ENCODE measurements around the gene LIN28A.
A peak's percentile ranks its signal among the peaks of the same experiment; 100 is the strongest.

LIN28A gene

DNA sequence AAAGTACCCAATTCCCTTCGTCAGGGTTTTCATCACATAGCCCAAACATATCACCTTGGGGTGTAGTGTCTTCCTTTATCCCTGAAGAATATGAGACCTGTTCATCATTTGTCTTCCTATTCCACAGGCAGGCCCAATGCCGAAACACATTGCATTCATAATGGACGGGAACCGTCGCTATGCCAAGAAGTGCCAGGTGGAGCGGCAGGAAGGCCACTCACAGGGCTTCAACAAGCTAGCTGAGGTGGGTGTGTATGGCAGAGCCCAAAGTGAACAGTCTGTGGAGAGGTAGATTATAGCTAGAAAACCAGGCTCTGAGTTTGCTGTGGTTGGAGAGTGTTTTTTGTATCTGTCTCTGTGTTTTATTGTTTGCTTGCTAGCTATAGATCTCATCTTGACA, 27.4 kb downstream of the LIN28A start:
- DNase-seq, result no peak

DNA sequence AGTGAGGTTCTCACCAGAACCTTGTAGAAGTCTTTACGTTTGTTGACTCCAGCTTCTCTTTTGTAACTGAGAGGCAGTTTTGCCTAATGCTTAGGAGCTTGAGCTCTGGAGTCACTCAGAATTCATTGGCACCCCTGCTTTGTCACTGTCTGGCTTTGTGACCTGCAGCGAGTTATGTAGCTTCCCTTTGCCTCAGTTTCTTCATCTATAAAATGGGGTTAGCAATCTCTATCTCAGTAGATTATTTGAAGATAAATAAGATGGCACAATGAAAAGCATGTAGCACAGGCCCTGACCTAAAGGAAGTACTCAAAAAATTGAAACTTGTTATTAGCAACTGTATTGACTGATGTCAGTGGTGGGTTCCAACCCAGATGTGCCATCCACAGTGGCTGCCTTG, 29.6 kb downstream of the LIN28A start:
- no peak for DNase-seq

DNA sequence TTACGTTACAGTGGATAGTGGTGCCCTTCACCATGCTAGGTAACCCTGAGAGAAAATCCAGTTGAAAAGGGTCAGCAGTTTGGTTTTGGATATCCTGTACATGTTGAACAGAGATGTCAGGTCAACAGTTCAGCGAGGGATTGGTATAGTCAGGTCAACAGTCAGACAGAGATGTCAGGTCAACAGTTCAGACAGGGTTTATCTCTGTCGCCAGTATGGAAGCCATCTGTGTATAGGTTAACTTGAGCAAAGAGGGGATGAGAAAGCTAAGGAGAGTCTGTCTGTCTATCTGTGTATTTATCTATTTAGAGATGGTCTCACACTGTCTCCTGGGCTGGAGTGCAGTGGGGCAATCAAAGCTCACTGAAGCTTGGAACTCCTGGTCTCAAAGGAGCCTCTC, 39.3 kb downstream of the LIN28A start:
- no peak for DNase-seq

DNA sequence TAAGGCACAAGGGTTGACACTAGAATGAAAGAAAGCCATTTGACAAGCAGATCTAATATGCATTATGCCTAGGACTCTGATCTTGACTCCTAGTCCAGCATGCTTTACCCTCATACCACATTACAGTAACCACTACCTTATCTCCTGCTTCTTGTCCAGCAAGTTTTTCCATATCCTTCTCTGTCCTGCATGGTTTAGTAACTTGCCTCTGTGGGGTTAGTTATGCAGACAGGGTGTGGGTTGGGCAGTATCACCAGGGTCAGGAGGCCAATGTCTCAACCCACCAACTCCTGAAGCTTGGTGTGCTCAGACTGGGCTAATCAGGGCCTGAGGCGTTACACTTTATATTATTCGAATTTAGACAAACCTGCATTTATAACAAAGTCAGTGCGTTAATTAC, 40.3 kb downstream of the LIN28A start:
- DNase-seq, result no peak

DNA sequence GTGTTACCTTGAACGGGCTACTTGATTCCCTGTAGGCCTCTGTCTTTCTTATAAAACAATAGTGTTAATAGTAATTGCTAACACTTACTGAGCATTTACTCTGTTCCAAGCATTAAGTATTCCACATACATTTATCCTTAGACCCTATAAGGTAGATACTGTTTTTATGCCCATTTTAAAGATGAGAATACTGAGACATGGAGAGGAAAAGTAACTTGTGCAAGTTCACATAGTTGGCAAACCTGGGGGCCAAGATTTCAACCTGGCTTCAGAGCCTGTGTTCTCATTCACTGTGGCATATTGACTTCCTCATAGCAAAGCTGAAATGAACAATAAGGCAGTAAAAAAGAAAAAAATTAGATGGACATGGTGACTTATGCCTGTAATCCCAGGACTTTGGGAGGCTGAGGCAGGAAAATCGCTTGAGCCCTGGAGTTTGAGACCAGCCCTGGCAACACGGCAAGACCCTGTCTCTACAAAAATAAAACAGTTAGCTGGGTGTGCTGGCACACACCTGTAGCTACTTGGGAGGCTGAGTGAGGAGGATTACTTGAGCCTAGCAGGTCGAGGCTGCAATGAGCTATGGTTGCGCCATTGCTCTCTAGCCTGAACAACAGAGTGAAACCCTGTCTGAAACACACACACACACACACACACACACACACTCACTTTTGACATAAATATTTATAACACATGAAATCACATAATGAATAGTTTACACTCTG, 42.0 kb downstream of the LIN28A start:
- DNase-seq, result no peak

DNA sequence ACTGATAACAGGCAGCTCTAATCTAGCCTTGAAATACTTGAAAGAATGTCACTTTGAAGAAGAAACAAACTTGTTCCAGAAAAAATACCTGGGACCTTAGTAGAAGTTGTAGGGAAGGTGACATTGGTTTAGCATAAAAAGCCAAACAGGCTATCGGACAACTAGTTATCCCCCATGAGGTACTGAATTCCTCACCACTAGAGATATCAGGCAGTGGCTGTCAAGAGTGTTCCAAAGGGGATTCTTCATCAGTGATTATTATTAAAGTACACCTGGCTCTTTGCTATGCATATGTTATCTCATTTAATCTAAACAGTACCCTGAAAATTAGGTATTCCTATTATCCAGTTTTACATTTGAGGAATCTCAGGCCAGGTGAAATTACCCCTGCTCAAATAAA, 48.5 kb downstream of the LIN28A start:
- DNase-seq, result no peak

DNA sequence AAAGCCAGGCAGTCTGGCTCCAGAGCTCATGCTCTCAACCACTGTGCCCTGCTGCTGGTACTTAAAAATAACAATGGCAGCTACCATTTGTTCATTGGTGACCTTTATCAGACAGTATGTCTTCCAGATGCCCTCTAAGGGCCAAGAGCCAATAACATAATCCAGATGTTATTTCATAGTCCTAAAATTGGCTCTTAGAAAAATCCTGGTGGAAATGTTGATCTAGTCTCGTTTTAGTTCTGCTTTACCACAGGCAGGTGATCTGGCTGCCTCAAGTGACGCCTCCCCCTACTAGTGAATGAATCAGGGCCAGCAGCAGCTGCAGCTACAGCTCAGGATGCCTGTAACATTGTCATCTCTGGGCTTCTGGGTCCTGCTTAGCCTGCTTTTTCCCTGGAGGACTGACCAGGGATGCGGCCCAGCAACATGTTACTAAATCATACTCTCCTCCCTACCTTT, 49.0 kb downstream of the LIN28A start:
- DNase-seq, result no peak

DNA sequence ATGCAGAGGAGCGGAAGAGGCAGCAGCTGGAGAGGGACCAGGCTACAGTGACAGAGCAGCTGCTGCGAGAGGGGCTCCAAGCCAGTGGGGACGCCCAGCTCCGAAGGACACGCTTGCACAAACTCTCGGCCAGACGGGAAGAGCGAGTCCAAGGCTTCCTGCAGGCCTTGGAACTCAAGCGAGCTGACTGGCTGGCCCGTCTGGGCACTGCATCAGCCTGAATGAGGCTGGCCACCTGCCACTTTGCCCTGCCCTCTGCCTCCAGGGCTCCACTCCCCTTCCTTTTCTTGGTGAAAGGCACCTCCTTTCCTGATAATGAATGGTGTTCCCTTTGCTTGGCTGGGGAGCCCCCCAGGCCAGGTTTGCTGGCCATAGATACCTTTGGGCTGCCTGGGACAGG, 58.3 kb downstream of the LIN28A start:
- DNase-seq, result no peak

DNA sequence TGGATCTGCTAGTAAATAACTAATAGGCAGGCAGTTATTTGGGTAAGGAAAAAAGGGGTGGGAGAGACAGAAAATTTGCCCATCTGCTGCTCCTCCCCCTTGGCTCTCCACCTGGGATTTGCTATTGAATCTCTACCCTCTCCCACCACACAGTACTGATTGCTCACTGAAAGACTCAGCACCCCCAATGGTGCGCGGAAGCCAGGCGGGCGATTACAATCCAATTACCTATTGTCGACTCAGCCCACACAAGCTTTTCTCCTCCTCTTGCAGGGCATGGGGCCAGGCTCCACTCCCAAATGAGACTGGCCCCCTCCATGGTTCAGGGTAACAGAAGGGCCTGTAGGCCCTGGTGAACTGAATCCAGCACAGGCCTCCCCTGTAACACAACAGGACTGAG, 58.9 kb downstream of the LIN28A start:
- DNase-seq, result no peak

DNA sequence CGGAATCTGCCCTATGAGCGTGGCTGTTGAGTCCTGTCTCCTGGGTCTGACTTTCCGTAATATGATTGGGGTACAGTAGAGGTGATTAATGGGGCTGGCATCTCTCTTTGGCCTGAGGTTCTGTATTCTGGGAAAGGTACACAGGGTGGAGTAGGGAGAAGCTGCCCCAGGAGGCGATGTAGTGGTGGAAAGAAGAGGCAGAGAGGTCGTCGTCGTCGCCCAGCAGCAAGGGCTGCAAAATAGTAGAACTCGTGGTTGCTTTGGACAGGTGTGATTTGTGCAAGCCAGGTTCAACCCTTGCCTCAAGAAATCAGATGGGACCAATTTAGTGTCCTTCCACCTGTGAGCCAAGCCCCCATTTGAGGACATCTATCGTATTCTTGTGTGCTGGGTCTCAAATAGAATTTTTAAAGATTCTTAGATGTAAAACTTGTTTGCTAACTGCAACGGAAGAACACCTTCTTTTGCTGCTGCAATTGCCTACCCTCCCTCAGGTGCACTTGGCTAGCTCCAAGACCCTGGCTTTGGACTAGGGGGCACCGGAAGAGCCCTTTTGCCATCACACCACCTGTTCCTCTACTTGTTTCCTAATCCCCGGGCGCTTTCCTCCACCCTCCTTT, 60.4 kb downstream of the LIN28A start:
- DNase-seq, result no peak

DNA sequence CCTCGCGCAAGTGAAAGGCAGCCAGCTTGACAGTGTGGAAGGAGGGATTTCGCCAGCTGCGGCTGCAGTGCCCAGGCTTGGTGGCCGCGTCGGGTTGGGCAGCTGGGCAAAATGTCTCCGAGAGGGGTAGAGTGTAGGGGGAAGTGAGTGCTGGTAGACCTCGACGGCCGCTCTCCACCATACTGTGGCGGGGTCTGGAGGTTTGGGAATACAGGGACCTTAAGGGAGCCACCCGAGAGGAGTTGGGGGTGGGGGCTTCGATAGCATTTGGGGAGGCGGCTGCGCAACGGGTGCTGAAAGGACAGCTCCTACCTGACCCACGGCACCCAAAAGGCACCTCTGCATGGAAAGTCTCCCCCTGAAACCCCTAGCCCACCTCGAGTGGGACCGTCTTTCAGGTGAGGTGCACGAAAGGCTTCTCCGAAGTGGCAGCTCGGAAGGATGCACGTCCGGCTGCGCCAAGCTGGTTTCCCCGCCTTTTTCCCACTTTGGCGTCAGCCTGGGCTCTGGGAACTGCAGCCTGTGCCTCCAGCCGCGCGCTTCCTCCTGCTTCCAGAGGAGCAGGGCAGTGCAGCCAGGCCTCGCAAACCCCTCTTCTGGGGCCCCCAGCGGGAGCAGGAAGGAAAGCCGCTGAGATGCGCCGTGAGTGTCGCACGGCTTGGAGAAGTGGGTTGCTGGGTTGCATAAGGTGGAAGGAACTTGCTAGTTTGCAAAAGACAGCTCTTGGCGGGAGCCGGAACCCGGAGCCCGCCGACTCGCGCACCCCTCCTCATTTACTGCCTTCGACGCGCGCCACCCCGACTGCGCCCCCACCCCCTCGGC, 61.1 kb downstream of the LIN28A start:
- peak; percentile 84 for DNase-seq

DNA sequence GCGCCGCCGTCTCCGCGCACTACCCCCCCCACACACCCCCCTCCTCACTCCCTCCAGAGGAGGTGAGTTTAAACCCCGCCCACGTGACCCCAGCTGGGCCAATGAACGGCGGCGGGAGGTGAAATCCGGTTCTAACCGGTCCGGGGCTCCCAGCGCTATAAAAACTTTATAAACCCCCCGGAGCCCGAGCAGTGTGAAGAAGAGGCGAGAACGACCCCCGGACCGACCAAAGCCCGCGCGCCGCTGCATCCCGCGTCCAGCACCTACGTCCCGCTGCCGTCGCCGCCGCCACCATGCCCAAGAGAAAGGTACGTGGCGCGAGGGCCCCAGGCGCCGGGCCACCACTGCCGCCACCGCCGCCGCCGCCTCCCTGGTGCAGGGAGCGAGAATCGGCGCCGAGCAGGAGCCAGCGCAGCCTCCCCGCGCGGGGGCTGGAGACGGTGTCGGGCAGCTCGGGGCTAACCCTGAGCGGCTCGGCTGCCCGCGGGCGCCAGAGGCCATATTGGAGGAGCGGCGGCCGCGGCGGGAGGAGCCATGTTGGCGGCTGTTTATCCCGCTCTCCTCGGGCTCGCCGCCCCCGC, 61.8 kb downstream of the LIN28A start, which contains the start of gene HMGN2:
Gene HMGN2, plus strand, starts transcription at position 121 of the 581 bp plus-strand sequence. Its CDS starts 173 bp downstream, at position 294.
- DNase-seq, result peak; percentile 85

DNA sequence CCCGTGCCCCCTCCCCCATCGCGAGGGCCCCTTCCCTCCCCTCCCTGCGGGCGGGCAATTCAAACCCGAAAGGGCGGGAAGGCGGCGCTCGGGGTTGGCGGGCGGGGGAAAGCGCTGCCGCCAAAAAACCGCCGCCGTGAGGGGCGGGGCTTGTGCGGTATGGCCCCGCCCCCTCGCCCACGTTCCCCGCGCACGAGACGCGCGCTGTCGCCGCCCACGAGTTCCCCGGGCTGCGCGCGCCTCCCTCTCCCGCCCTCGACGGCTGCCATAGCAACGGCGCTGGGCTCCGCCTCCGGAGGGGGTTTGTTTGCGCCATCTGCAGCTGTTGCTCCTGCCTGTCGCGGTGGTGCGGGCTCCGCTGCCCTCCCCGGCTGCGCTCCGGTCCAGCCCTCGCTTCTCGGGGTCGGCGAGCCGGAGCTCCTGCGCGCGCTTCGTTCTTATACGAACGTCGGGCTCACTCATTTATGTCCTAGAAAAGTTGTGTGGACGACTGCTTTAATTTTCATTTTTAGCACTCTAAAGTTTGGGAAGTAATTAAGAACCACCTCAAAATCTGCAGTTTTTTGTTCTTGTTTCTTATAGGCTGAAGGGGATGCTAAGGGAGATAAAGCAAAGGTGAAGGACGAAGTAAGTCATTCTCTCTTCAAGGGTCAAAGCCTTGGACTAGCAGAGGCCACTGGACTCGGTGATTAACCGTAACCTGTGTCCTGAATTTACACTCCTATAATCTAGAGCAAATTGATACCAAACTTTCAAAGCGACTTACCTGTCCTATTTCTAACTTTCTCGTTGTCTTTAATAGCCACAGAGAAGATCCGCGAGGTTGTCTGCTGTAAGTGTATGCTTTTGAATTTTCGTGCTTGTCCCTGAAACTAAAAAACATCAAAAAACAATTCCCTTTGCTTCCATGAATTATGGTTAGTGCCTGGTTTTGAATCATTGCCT, 62.6 kb downstream of the LIN28A start:
- DNase-seq, result peak; percentile 77

DNA sequence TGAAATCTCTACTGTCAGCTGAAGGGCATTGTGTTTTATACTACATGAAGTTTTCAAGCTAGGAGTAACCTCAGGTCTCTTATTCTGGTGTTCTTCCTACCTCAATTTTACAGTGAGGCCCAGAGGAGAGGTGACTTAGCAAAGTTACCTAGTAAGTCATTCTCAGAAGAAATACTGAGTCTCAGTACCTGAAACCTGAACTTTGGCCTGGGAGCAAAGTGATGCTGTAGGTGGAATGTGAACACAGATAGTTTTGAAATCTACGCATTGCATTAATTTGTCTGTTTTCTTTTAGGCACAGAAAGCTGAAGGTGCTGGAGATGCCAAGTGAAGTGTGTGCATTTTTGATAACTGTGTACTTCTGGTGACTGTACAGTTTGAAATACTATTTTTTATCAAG, 64.2 kb downstream of the LIN28A start:
- no peak for DNase-seq

DNA sequence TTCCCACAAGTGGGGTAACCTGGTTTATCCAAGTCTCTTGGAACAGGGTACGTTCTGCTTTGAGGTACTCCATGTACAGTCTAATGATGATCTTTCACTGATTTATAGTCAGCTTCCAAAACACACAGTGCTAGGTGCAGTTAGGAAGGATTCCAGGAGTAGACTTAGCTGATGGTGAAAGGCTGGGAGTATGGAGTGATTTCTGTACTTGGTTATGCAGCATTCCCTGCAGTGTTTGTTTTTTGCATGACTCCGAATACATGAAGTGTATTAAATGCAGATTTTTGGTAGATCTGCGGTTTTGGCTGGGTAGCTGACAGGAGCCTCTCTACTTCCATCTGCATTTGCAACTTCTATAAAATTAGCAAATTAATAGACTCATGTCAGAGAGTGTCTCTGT, 65.4 kb downstream of the LIN28A start:
- no peak for DNase-seq

DNA sequence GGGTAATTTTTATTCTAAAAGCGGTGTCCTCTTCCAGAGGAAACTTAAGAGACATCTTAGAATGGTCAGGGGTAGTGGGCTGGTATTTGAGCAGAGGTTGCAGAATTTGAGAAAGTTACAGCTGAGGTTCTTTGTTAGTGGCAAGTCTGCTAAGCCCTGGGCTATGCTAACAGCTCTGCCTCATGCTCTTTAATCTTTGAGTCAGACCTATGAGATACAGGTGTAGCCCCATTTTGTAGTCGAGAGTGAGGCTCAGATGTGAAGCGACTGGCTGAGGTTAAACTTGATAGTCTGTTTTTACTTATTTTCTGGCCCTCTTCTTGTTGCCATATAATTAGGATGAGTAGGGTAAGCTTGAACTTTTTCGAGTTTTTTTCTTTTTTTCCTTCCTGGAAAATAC, 66.3 kb downstream of the LIN28A start:
- DNase-seq, result no peak

DNA sequence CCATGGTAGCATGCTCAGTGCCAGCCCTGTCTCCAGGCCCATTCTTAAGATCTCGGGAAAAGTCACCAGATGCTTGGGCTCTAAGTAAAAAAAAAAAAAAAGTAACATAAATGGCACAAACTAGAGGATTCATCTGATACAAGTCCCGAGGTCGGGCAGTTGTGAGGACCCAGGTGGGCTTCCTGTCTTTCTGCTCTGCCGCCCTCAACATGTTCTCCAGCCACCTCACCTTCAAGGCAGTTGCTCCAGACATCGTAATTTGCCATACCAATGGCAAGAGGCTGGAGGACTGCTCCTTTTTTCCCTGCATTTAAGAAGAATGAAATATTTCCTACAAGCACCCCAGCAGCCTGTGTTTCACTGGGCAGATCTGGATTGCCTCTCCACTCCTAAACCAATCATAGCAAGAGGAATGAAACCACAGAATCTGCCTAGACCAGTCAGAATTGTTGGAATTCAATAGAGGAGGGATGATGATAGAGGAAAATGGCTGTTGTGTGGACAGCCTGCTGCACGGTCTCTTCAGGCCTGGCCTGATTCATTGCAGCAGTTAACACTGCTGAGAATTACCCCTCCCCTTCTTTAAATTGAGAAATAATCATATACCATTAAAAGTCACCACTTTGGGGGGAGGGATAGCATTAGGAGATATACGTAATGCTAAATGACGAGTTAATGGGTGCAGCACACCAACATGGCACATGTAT, 67.0 kb downstream of the LIN28A start:
- no peak for DNase-seq

DNA sequence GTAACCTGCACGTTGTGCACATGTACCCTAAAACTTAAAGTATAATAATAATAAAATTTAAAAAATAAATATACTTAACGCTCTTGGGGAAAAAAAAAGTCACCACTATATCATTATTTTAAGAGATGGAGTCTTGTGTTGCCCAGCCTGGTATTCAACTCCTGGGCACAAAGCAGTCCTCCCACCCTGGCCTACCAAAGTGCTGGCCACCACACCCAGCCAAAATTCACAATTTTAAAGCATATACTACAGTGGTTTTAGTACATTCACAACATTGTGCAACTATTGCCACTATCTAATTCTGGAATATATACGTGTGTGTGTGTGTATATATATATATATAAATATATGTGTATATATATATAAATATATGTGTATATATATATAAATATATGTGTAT, 67.5 kb downstream of the LIN28A start:
- no peak for DNase-seq

DNA sequence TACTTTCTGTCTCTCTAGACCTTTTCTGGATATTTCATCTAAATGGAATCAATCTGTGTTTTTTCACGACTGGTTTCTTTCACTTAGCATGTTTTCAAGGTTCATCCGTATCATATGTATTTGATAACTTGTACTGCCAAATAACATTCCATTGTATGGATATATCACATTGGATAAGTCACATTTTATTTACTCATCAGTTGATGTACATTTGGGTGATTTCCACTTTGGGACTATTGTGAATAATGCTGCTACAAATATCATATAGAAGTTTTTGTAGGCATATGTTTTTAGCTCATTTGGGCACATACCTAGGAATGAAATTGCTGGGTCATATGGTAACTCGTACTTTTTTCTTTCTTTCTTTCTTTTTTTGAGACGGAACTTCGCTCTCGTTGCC, 68.4 kb downstream of the LIN28A start:
- DNase-seq, result no peak
